GM19455 (cell line): ENCODE results near the gene PLXDC2.
"Not testable (repeated sequence)": the region's sequence is repeated elsewhere in the genome, so short reads cannot be mapped to it uniquely, and the experiment has no call there.

ENCODE experiments used
- ATAC-seq: cut with Tn5 transposase; IDR thresholded peaks from one replicate; pipeline ENCODE4 v1.9.1; 2021; ENCODE audit not compliant: unreplicated experiment

Gene PLXDC2

DNA sequence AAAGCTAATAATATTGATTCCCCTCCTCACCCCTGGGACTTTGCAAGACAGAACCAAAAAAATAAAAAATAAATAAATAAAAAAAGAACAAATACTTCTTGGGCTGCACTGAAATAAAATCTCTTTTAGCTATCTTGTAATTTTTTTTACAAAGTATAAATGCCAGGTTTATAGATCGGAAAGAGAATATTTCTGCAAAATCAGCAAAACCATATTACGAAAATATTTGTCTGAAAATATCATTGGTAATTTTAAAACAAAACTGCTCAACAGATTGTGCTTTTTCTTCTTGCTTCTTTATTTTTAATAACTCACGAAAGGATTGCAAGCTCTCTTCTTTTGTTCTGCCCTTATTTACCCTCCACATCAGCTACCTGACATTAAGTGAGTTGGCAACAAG, 213.3 kb downstream of the PLXDC2 start:
- no peak for ATAC-seq

DNA sequence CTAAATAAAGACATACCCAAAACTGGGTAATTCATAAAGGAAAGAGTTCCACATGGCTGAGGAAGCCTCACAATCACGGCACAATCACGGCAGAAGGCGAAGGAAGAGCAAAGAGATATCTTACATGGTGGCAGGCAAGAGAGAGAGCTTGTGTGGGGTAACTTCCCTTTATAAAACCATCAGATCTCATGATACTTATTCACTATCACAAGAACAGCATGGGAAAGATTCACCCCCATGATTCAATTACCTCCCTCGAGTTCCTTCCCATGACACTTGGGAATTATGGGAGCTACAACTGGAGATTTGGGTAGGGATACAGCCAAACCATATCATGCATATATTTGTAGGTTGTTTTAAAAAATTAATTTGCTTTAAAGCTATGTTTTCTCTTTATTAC, 217.2 kb downstream of the PLXDC2 start:
- no peak for ATAC-seq

DNA sequence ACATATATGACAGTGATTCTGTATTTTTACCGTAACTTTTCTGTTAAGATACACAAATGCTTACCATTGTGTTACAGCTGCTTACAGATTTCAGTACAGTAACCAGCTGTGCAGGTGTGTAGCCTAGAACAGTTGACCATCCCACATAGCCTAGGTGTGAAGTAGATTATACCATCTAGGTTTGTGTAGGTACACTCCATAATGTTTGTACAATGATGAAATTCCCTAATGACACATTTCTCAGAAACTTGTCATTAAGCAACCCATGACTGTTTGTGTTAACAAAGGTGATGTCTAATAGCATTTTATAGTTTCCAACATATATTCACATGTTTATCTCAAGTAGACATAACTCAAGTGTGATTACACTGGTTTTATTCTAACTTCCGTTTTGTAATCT, 218.5 kb downstream of the PLXDC2 start:
- no peak for ATAC-seq

DNA sequence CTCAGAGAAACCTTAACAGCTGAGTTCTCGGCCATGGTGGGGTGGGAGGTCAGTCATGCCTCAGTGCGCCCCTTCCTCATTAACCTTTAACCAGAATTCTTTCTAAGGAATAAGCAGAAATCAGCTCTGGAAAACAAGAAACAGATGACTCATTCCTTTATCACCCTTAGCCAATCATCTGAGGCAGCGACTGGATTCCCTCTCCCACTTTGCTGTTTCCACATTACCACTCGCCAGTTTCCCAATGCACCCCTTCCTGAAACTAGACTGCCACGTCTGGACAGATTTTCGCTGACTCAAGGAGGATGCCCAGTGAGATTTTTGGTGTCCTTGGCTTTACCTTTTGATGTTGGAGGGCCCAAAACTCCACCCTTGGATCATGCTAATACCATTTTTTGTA, 223.8 kb downstream of the PLXDC2 start:
- ATAC-seq: no peak

DNA sequence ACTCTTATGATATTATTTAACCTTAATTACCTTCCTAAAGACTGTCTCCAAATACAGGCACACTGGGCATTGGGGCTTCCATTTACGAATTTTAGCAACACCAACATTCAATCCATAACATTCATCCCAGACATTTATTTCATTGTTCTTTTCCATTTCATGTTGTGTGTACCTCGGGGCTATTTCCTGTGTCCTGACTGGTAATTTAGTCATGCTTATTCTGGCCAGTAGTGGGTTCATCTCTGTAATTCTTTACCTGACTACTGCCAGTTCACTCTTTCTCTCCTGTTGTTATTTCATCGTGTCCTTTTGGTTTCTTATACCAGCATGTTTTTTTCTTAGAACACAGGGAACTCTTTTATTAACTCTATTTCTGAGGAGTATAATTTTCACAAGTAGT, 225.7 kb downstream of the PLXDC2 start:
- ATAC-seq: no peak

DNA sequence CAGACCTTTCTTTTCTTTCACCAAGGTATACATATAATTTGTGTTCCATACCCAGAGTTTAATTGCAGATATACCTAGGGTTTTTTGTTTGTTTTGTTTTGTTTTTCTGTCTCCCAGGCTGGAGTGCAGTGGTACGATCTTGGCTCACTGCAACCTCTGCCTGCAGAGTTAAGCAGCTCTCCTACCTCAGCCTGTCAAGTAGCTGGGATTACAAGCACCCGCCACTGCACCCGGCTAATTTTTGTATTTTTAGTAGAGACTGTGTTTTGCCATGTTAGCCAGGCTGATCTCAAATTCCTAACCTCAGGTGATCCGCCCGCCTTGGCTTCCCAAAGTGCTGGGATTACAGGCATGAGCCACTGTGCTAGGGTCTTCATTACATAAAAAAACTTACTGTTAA, 228.9 kb downstream of the PLXDC2 start:
- not testable (repeated sequence) for ATAC-seq

DNA sequence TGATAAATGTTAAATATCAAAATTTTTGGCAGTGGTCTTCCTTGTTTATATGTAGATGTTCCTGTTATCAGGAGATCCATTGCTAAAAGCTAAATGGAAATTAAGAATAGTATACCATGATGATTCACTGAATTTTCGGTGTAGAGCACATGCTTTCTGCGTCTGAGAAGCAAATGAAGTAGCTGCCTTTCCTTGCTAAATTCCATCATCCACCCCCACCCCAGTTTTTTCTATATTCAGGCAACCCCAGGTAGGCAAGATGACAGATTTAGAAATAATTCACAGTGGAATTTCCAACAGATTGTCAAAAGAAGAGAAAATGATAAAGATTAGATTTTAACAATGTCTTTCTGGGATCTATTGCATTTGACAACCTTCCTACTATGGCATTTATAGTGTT, 231.9 kb downstream of the PLXDC2 start:
- ATAC-seq: no peak

DNA sequence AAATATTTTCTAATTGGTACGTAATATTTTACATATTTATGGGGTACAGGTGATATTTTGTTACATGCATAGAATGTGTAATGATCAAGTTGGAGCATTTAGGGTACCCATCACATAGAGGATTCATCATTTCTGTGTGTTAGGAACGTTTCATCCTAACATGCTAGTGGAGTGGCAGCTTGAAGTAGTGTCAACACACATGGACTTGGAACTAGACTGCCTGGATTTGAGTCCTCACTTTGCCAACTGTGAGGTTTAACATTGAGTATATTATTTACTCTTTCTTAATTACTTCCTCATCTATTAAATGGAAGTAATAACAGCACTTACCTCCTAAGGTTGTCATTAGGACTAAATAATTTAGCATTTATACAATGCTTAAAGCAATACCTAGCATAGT, 241.9 kb downstream of the PLXDC2 start:
- no peak for ATAC-seq

DNA sequence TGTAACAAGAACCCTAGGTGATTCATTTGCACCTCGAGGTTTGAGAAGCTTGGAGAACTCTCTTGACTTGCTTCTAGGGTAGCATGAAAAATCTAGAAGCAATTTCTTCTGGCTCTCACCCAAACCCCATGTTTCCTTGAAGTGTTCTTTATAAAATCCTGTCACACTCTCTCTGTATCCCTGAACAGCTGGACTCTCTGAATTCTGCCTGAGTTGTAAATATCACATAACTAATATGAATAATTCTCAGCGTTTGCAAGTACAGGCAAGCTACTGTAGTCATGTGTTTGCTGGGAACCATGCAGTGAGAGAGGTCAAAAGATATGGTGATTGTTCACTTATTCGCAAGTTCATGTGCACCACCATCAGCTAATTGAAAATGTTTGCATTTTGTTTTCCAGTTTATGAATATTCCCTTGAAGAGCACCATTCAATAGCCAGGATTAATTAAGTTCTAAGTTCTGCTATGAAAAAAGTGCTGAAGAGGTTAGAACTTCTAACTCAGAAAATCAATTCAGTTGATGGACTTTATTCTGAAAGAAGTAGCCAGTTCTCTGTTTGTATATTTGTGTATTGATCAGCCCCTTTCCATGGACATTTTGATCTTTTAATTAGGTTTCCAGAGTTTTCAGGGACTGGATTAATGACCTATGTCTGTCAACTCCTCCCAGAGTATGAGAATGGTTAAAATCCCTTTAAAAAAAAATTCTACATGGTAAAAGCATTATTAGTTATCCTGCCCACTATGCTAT, 243.0 kb downstream of the PLXDC2 start:
- ATAC-seq: no peak

DNA sequence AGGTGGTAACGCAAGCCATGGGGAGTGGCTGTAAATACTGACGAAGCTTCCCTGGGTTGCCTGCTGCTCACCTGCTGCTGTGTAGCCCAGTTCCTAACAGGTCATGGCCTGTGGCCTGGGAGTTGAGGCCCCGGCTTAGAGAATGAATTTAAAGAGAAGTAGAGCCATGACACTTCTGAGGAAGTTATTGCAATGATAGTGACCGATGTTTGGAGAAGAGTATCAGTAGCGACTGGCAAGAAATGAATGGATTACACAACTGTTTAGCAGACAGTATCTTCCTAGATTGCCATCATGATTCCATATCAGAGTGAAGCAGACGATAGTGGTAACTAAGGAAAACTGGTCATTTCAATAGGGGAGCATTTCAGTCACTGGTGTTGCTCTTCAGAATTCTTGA, 249.6 kb downstream of the PLXDC2 start:
- ATAC-seq: no peak

DNA sequence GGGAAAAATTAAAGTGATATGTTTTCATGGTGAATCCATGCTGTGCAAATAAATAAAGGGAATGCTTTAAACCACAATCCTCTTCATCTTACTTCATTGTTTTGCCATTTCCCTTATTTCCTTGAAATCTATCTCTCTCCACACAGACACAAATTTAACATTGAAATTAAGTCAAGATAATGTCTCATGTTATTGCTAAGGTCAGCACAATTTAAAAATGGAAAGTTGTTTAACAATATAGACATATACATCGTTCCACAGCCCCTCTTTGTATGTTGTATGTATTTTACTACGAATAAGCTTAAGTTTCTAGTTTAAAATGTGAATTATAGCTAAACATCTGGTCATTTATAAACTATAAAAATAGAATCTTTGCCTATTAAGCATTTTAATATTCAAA, 256.9 kb downstream of the PLXDC2 start:
- no peak for ATAC-seq

DNA sequence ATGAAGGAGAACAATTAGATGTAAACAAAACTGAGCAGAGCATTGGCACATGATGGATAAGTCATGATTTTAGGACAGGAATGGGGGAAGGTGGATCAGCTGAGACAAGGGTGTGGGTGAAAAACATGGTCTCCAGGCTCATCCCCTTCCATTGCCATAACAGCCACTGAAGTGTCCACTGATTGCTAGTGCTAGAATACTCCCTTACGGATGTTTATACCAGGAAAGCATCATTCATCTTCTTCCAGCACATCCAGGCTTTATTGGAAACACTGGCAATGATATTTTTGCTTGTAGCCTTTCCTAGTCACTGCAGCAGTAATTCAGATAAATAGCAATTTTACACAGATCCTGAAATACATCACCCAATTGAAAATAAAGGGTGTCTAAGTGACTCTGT, 259.5 kb downstream of the PLXDC2 start:
- no peak for ATAC-seq

DNA sequence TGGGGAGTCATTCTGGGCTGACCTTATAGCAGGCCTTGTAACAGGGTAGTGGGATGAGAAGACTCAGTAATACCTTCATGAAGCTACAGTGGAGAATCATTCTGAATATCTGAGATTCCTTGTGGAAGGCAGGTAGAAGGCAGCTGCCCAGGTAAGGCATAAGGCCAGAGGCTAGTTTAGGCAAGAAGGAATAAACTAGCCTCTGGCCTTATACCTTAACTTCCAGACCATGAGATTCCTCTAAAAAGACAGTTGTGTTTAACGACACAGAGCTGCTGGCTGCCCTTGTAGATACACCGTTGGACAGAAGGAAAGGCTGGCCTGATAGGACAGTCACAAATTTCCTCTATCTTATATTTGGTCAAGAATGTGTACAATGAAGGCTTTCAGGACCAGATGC, 268.2 kb downstream of the PLXDC2 start:
- ATAC-seq: no peak

DNA sequence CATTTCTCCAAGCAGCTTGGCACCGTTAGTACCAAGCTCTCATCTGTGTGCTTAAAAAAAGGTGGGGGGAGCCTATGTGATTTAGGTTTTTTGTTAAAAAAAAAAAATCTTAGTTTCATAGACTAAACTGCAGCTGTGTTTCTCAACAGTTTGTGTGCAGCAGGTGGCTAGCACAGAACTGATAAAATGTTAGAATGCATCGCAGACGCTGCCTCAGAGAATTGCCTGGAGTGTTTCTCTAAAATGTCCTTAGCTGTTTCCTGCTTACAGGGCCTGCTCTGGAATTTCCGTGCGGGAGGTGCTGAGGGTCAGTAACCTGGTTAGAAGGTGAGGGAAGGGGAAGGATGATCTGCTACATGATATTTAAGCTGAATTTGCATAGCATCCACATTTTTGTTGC, 268.9 kb downstream of the PLXDC2 start:
- ATAC-seq: no peak

DNA sequence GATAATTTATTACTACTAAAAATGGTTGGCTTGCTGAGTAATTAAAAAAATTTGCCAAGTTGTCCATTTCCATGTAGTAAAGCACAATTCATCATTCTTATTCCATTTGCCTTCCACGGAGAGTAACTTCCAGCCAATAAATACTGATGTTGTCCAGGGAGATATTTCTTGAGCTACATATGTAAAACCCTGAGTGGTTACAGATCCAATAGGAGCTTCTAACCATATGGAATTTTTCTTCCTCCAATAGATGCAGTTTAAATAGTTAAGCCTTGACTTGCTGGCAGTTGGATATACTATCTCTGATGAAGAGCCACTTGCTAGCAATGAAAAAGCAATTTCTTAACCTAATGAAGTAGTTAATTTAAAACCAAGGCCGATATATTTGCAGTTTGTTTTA, 271.1 kb downstream of the PLXDC2 start:
- ATAC-seq: no peak

DNA sequence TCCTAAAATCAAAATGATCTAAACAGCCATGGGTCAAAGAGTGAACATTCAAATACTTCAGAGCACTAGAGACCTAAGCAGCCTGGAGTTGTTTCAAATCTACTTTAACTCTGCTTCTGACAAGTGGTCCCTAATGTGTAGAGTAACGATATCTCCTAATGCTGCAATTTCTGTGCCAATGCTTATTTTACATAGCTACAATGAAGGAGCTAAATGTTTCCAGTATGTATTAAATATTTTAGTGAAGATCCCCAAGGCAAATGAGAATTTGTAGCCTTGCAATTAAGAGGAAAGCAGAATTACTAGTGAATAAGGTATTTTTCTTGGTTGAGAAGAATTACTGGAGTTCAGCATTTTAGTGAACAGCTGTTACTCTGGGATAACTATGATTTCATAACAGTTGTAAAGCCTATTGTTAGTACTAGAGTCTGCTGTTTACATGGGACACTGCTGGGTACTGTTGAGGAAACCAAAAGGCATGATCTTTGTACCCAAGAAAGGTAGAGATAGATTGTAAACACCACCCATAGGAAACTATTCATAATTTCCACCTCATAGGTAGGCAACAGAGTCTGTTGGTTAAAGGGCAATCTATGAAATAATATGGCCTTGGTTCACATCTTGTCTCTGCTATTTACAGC, 271.9 kb downstream of the PLXDC2 start:
- no peak for ATAC-seq

DNA sequence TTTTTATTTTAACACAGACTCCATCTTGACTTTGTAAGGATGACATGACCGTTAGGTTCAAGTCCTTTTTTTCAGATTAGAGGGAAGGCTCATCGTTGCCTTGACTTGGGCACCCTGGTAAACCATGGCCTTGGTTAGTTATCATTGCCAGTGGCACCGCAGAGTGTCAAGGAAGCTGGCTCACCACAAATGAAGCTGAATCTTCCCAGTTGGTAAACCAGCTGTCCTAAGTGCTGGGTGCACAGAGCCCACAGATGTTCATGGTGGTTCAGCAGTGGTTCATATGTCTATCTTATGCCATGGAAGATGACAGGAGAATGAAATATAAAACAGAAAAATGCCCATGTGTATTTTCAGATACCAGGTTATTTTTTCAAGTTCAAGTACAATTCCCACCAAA, 273.6 kb downstream of the PLXDC2 start:
- ATAC-seq: no peak

DNA sequence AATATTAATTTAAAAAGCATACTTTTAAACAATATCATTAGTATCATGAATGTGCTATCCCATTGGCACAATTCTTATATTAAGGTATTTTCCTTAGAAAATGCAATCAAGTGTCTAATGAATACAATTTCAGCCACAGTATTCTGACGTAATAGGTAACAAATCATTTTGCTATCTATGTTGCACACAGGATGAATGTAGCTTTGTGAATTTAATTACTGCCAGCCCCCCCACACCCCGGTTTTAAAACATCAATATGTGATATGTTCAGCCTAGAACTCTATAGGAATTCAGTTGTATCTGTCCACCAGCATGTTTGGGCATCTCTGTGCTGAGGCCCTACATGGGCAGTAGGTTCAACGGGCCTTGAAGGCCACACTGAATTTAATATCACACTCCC, 274.6 kb downstream of the PLXDC2 start:
- no peak for ATAC-seq

DNA sequence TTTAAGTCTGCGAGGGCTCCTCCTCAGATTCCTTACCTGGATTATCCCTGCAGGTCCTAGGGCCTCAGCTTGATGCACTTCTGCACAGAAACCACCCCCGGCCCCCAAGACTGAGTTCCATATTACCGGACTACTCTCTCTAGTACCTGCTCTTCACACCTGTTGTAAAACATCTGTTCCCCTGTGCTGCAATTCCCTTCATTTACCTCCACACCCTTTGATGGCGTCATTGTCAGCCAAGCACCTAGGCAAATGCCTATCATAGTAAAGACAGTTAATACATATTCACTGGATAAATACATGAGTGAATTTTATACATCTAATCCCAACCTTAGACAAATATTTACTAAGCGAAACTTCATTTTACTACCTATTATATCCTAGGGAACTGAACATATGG, 275.5 kb downstream of the PLXDC2 start:
- no peak for ATAC-seq

DNA sequence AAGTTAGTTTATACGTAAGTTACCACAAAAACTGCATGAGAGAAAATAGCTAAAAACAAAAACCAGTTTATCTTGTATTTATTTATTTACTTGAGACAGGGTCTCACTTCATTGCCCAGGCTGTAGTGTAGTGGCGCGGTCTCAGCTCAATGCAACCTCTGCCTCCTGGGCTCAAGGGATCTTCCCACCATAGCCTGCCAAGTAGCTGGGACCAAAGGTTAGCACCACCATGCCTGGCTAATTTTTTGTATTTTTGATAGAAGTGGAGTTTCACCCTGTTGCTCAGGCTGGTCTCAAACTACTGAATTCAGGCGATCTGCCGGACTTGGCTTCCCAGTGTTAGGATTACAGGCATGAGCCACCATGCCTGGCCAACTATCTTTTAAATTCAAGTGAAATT, 277.4 kb downstream of the PLXDC2 start:
- no peak for ATAC-seq

DNA sequence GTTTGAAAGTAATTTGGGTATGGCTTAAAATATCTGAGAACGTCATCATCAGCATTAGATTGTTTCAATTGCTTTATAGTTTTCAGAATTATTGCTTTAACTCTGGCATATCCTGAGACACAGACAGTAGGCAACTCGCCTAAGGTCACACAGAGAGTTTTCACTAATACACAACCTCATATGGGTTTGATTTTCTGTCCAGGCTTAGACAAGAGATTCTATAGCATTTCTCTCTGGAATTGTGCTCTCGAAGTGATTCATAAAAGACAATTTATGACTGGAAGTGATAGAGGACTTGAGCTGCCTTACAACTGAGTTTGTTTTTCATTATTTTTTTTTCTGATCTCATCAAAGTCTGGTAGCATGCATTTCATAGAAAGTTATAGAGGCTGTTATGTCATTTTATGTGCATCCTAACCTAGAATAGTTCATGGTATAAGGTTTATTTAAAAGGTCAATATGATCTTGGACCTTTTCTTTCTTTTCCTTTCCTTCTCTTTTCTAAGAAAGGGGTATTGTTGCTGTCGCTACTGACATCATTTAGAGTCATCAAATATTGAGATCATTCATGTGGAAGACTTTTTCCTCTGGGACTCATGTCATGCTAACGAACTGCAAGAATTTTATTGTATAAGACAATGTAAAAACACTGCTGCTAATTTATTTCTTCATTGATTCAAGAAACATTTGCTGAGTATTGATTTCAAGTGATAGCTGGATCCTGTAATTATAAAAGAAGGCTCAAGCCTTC, 278.2 kb downstream of the PLXDC2 start:
- no peak for ATAC-seq

DNA sequence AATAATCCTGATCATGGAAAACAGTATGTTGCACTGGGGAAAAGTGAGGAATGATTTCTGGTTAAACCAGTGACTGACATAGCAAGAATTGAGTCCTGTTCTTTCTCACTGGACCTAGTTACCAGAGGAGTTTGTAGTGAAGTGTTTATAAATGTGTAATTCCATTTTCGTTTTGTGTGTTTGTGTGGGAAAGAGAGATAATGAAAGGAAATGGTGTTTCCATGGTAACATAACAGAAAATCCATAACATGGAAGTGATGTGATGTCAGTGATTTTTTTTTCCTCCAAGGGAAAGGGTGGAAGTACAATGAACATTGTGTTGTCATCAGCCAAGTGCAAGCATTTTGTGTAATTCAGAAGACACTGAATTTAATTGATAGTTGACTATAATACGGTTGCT, 283.9 kb downstream of the PLXDC2 start:
- ATAC-seq: no peak
